Measurements from ENCODE around the gene ENTREP3. TPM values are rescaled to one million over a fixed set of nuclear protein-coding genes. Genes with fewer than 3 reads are reported as not detected.

Gene ENTREP3
- total and polyA plus RNA-seq, 2 experiments from 2014 or later = 39.5 to 59.2 TPM

DNA sequence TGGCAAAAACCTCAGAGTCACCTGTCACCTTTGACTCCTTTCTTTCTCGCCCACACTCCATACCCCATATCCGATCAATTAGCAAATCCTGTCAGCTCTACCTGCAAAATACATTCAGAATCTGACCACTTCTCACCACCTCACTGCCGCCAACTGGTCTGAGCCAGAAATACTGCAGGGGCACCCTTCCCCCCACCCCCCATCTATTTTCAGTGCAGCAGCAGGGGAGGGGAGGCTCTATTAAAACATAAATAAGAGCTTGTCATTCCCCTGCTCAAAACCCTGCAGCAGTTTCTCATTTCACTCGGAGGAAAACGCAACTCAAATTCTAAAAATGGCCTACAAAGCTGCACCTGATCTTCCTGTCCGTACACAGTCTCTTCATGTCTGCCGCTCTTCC is 42.1 kb upstream of the ENTREP3 start:
- Histone ChIP-seq H3K27me3 (peaks cover 40% of the 10 kb centered on the region), H3K27ac (peak overlapping the region; percentile 31), H3K9me3 (ENCODE audit: low read depth) (no peaks in the 10 kb centered on the region), H3K4me3 (no peak overlapping the region), H3K4me1 (ENCODE audit: low read depth) (peaks cover 12% of the 10 kb centered on the region), H3K36me3 (no peaks in the 10 kb centered on the region)
- TF ChIP-seq, protein P1, sequence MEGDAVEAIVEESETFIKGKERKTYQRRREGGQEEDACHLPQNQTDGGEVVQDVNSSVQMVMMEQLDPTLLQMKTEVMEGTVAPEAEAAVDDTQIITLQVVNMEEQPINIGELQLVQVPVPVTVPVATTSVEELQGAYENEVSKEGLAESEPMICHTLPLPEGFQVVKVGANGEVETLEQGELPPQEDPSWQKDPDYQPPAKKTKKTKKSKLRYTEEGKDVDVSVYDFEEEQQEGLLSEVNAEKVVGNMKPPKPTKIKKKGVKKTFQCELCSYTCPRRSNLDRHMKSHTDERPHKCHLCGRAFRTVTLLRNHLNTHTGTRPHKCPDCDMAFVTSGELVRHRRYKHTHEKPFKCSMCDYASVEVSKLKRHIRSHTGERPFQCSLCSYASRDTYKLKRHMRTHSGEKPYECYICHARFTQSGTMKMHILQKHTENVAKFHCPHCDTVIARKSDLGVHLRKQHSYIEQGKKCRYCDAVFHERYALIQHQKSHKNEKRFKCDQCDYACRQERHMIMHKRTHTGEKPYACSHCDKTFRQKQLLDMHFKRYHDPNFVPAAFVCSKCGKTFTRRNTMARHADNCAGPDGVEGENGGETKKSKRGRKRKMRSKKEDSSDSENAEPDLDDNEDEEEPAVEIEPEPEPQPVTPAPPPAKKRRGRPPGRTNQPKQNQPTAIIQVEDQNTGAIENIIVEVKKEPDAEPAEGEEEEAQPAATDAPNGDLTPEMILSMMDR (IDR thresholded peaks at IDR 0.05; ENCODE audit: low read depth, low read length) = no peak
- no peak for DNase-seq (ENCODE audit: low read depth in 1 of 2, low spot score in 1 of 2)

DNA sequence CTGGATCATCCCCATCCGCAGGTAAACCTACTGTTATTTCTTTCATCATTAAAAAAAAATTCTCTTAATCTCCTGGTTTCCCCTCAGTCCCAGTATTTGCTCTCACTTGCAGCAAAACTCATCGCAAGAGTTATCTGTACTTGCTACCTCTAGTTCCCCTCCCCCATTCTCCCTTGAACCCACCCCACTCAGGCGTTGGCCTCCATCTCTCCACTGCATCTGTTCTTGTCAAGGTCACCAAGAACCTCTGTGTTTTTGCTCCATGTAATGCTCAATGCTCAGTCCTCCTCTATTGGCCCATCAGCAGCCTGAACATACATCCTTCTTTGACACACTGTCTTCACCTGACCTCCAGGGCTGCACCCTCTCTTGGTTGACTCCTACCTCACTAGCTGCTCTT is 41.4 kb upstream of the ENTREP3 start:
- TF ChIP-seq, protein P1 (IDR thresholded peaks at IDR 0.05; ENCODE audit: low read depth, low read length) = no peak
- Histone ChIP-seq H3K4me3 (no peak overlapping the region), H3K4me1 (ENCODE audit: low read depth) (peaks cover 12% of the 10 kb centered on the region), H3K9me3 (ENCODE audit: low read depth) (no peaks in the 10 kb centered on the region), H3K27me3 (peaks cover 42% of the 10 kb centered on the region), H3K27ac (no peak overlapping the region), H3K36me3 (no peaks in the 10 kb centered on the region)
- no peak for DNase-seq (ENCODE audit: low read depth in 1 of 2, low spot score in 1 of 2)

DNA sequence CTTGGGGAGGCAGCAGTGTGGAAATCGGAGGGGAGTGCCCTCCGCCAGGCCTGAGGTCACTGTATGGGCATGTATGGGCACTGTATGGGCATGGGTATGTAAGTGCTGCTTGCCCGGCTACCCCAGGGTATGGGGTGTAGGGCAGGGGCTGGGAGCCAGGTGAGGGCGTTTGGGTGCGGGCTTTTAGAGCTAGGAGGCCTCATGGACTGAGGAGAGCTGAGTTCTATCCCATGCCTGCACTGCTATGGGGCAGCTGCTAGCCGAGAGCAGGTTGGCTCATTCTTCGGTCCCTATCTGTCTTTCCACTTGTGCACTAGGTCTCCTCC is 40.6 kb upstream of the ENTREP3 start:
- Histone ChIP-seq H3K4me1 (ENCODE audit: low read depth) (peaks cover 12% of the 10 kb centered on the region), H3K4me3 (no peak overlapping the region), H3K27me3 (peaks cover 42% of the 10 kb centered on the region), H3K27ac (no peak overlapping the region), H3K36me3 (no peaks in the 10 kb centered on the region), H3K9me3 (ENCODE audit: low read depth) (no peaks in the 10 kb centered on the region)
- no peak for DNase-seq (ENCODE audit: low read depth in 1 of 2, low spot score in 1 of 2)
- TF ChIP-seq, protein P1 (IDR thresholded peaks at IDR 0.05; ENCODE audit: low read depth, low read length) = no peak

DNA sequence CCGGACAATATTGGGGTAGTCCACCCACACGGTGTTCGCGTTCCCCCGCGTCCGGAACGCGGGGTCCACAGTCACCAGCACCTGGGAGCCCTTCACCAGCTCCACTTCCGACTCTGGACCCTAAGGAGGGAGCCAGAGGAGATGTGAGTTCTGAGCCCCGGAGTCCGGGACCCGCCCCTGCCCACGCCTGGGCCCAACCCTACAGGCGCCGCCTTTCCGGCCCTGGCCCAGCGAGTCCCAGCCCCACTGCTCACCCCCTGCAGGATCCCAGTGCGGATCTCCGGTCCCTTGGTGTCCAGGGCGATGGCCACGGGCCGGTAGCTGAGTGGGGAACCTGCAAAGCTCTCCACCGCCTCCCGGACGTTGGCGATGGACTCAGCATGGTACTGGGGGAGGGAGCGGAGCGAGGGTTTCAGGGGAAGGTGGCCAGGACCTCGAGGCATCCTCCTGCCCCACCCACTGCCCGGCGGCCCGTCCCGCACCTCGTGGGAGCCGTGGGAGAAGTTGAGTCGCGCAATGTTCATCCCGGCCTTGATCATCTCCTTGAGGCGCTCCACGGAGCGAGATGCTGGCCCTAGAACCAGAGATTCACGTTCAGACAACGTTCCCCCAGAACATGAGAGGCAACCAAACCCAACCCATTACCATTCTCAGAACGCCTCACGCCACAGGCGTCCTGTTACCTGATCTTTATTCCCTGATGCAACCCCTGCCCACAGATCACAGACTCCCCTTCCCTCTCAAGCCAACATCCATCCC is 40.1 kb upstream of the ENTREP3 start:
- Histone ChIP-seq H3K9me3 (ENCODE audit: low read depth) (no peaks in the 10 kb centered on the region), H3K27ac (no peak overlapping the region), H3K27me3 (peaks cover 42% of the 10 kb centered on the region), H3K4me1 (ENCODE audit: low read depth) (peaks cover 12% of the 10 kb centered on the region), H3K4me3 (no peak overlapping the region), H3K36me3 (no peaks in the 10 kb centered on the region)
- TF ChIP-seq, protein P1 (IDR thresholded peaks at IDR 0.05; ENCODE audit: low read depth, low read length) = no peak
- no peak for DNase-seq (ENCODE audit: low read depth in 1 of 2, low spot score in 1 of 2)

DNA sequence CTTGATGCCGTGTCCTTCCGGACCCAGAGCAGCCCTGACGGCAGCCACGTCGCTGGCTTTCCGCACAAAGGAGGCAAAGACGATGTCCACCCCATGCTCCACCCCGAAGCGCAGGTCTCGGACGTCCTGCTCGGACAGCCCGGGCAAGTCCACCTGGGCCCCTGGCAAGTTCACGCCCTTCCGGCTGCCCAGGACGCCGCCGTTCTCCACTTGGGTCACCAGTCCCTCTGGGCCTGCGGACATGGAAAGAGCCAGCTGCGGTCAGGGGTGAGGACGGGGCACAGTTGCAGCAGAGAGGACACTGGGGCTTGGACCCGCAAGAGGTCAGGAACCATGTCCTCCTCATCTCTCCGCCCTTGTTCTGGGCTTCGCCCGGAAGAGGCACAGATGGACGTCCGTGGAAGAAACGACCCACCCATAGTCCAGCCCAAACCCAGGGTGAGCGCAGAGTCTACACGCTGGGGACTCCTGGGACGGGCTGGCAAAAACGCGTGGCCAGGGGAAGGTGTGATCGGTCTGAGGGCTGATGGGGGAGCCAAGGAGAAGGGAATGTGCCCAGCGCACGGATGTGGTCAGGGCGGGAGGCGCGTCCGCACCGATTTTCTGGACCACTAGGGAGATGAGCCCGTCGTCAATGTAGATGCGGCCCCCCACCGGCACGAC is 39.4 kb upstream of the ENTREP3 start:
- Histone ChIP-seq H3K27ac (no peak overlapping the region), H3K4me3 (no peak overlapping the region), H3K36me3 (no peaks in the 10 kb centered on the region), H3K9me3 (ENCODE audit: low read depth) (no peaks in the 10 kb centered on the region), H3K27me3 (peaks cover 42% of the 10 kb centered on the region), H3K4me1 (ENCODE audit: low read depth) (peaks cover 12% of the 10 kb centered on the region)
- TF ChIP-seq, protein P1 (IDR thresholded peaks at IDR 0.05; ENCODE audit: low read depth, low read length) = no peak
- DNase-seq (ENCODE audit: low read depth in 1 of 2, low spot score in 1 of 2) = no peak

Measured in cardiac muscle cell (in vitro differentiated cells and primary cell).